Measurements from ENCODE around the gene TRIM60. TPM values are rescaled to one million over a fixed set of nuclear protein-coding genes. Genes with fewer than 3 reads are reported as not detected.
"Not testable (repeated sequence)": the region's sequence is repeated elsewhere in the genome, so short reads cannot be mapped to it uniquely, and the experiment has no call there.

Gene TRIM60
- total RNA-seq, 2 experiments from 2014 or later = not detected

DNA sequence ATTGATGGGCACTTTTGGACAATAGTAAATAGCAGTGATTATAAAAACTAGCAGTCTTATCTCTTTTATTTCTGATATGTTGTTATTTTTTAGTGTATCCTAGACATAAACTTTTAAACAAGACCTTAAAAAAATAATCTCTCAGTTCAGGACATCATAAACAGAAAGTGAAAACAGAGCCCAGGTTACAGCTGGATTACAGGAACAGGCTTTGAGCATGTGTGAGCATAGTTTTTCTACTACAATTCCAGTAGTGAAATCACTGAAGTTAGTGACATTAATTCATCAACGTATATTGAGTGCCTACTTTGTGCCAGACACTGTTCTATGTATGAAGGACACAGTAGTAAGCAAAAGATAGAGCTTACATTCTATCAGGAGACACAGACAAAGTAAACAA is 38.8 kb downstream of the TRIM60 start:
- H3K27ac Mint-ChIP-seq = no peak overlapping the region
- CTCF ChIA-PET = no interaction called here
- peaks cover 3% of the 10 kb centered on the region for H3K36me3 Mint-ChIP-seq (ENCODE audit: low read depth)
- no peaks in the 10 kb centered on the region for H3K27me3 Mint-ChIP-seq
- H3K4me1 Mint-ChIP-seq = peaks cover 3% of the 10 kb centered on the region
- DNase-seq = no peak
- H3K4me3 Mint-ChIP-seq = no peak overlapping the region
- no peaks in the 10 kb centered on the region for H3K9me3 Mint-ChIP-seq
- POLR2A ChIA-PET = no interaction called here

DNA sequence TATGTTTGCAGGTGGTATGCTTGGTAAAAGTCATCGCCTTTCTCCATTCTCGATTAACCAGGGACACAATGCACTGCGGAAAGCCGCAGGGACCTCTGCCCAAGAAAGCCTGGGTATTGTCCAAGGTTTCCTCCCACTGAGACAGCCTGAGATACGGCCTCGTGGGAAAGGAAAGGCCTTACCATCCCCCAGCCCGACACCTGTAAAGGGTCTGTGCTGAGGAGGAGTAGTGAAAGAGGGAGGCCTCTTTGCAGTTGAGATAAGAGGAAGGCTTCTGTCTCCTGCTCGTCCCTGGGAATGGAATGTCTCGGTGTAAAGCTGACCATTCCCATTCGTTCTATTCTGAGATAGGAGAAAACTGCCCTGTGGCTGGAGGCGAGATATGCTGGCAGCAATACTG is 41.5 kb downstream of the TRIM60 start:
- DNase-seq; H3K4me3 Mint-ChIP-seq; POLR2A ChIA-PET; H3K27ac Mint-ChIP-seq; H3K27me3 Mint-ChIP-seq; CTCF ChIA-PET; H3K9me3 Mint-ChIP-seq; H3K36me3 Mint-ChIP-seq (ENCODE audit: low read depth): not testable (repeated sequence)
- peaks cover 10% of the 10 kb centered on the region for H3K4me1 Mint-ChIP-seq

DNA sequence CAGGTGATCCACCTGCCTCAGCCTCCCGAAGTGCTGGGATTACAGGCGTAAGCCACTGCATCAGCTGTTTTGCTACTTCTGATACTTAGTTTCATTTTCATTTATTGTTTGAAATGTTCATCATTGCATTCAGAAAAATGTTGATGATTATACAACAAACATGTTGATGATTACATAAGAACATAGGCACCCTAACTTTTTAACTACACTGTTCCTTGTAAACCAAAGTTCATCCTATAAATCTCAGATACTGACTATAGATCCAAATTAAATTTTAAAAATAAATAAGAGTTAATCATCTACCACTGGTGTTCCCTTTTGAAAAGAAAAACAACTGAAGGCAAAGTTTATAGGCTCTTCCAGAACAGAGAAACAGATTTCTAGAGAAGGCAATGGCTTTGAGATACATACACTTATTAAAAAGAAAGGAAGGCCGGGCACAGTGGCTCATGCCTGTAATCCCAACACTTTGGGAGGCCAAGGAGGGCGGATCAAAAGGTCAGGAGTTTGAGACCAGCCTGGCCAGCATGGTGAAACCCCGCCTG is 45.3 kb downstream of the TRIM60 start:
- H3K27me3 Mint-ChIP-seq = no peaks in the 10 kb centered on the region
- H3K9me3 Mint-ChIP-seq = no peaks in the 10 kb centered on the region
- H3K4me3 Mint-ChIP-seq = no peak overlapping the region
- H3K36me3 Mint-ChIP-seq (ENCODE audit: low read depth) = peaks cover 7% of the 10 kb centered on the region
- H3K4me1 Mint-ChIP-seq = peaks cover 7% of the 10 kb centered on the region
- H3K27ac Mint-ChIP-seq = peak overlapping the region; percentile 77
- ChIA-PET CTCF (interaction anchor here (1.2 kb wide), 2 partner anchors 8 to 36 kb away, joined by 3 to 4 read pairs; partner anchors contain the start of gene TMEM192), POLR2A (no interaction called here)
- DNase-seq = no peak

DNA sequence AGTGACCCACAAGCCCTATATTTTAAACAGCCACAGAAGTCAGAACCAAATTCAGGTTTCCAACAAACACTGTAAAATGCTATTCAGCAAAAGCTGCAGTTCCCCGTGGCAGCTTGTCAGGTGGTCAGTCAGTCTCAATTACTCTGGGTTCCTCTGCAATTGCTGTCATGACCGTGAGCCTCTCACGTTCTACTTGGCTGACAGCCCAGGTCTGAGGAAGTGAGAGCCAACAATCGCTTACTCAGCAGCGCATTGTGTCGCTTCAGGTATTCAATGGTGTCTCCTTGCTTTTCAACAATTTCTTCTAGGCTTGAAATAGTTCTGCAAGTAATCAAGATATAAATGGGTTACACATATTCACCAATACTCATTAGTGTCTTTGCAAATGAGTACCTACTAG is 47.7 kb downstream of the TRIM60 start:
- peaks cover 7% of the 10 kb centered on the region for H3K4me1 Mint-ChIP-seq
- H3K9me3 Mint-ChIP-seq = no peaks in the 10 kb centered on the region
- ChIA-PET POLR2A (no interaction called here), CTCF (interaction anchor here (0.9 kb wide), 1 partner anchor 8 kb away, joined by 3 read pairs; no protein-coding TSS in a partner anchor)
- H3K36me3 Mint-ChIP-seq (ENCODE audit: low read depth) = peaks cover 4% of the 10 kb centered on the region
- no peak for DNase-seq
- no peak overlapping the region for H3K27ac Mint-ChIP-seq
- H3K27me3 Mint-ChIP-seq = no peaks in the 10 kb centered on the region
- no peak overlapping the region for H3K4me3 Mint-ChIP-seq

DNA sequence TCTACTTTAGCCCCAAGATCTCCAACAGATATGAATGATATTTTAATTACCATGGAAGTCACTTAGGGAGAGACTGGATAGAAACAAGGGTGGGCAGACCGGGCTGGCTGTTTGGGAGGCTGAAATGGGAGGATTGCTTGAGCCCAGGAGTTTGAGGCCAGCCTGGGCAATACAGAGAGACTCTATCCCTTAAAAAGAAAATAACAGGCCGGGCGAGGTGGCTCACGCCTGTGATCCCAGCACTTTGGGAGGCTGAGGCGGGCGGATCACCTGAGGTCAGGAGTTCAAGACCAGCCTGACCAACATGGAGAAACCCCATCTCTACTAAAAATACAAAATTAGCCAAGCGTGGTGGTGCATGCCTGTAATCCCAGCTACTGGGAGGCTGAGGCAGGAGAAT is 53.0 kb downstream of the TRIM60 start:
- POLR2A ChIA-PET, DNase-seq, H3K4me3 Mint-ChIP-seq, H3K4me1 Mint-ChIP-seq, H3K9me3 Mint-ChIP-seq, H3K27ac Mint-ChIP-seq, H3K27me3 Mint-ChIP-seq: not testable (repeated sequence)
- H3K36me3 Mint-ChIP-seq (ENCODE audit: low read depth) = peaks cover 14% of the 10 kb centered on the region
- CTCF ChIA-PET = interaction anchor here (1.1 kb wide), 1 partner anchor 8 kb away, joined by 3 read pairs; no protein-coding TSS in a partner anchor

DNA sequence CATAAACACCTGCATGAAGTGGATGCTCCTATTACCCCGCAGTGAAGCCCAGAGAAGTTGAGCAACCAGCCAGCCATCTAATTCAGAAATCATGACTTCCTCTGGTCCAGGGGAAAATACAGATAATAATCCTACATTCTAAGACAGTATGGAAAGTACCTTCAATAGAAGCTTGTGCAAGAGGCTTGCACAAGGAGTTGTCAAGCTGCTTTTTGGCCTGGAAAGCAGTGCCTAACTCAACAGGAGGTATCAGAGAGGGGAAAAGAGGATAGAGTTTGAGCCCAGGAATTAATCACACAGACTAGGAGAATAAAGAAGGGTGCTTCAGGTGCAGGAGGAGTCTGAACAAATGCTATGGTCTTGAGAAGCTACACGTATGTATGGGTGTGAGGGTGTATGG is 54.1 kb downstream of the TRIM60 start:
- CTCF ChIA-PET = interaction anchor here (0.6 to 1.1 kb wide), 2 partner anchors 10 to 121 kb away, joined by 3 read pairs; no protein-coding TSS in a partner anchor

DNA sequence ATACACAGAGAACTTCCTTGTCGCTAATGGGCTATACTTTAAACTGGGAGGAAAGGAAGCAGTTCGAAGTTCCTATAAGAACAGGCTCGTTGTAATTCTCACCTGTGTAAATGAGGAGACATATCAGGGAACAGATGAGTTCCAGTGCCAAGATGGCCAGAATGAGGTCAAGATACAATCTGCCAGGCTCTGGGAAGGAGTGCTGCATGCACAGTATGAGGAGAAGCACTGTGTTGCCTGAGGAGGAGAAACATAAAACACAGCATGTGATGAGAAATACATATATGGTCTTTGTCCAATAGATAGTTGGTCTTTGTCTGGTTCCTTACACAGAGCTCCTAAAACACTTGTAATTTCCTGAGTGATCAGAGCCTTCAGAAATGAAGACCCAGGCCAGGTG is 56.6 kb downstream of the TRIM60 start:
- H3K4me1 Mint-ChIP-seq = no peaks in the 10 kb centered on the region
- H3K36me3 Mint-ChIP-seq (ENCODE audit: low read depth) = peaks cover 14% of the 10 kb centered on the region
- no peaks in the 10 kb centered on the region for H3K9me3 Mint-ChIP-seq
- no peak for DNase-seq
- POLR2A ChIA-PET = no interaction called here
- H3K27me3 Mint-ChIP-seq = no peaks in the 10 kb centered on the region
- CTCF ChIA-PET = no interaction called here
- H3K27ac Mint-ChIP-seq = no peak overlapping the region
- H3K4me3 Mint-ChIP-seq = no peak overlapping the region

More for the DNA sequence above, 54.1 kb downstream of the TRIM60 start:
- Mint-ChIP-seq H3K36me3 (ENCODE audit: low read depth) (peaks cover 14% of the 10 kb centered on the region), H3K4me3 (no peak overlapping the region), H3K9me3 (no peaks in the 10 kb centered on the region), H3K27me3 (no peaks in the 10 kb centered on the region), H3K27ac (no peak overlapping the region), H3K4me1 (no peaks in the 10 kb centered on the region)
- no peak for DNase-seq
- POLR2A ChIA-PET = no interaction called here

Other genes starting within 250 kb of the TRIM60 start
- gene APELA, start 154.8 kb upstream of the TRIM60 start, total RNA-seq = not detected
- 1 to 10 TPM; 1.1 to 1.3 TPM for gene TRIM61, start 54.3 kb upstream of the TRIM60 start, total RNA-seq
- not detected for gene TRIM75, start 21.9 kb downstream of the TRIM60 start, total RNA-seq
- gene TMEM192, start 80.9 kb downstream of the TRIM60 start, total RNA-seq = 1 to 10 TPM; 7.0 to 8.1 TPM
- gene KLHL2, start 175.6 kb downstream of the TRIM60 start, total RNA-seq = 10 to 100 TPM; 27.3 to 30.1 TPM